Brain pericyte (primary cell): ENCODE measurements around the gene DAPK2.
A peak's percentile ranks its signal among the peaks of the same experiment; 100 is the strongest.

ENCODE experiments used
- DNase-seq: peaks from one replicate; pipeline ENCODE4 v3.0.0-alpha.2; 2012; ENCODE audit warnings: low read depth, low spot score

Gene DAPK2

DNA sequence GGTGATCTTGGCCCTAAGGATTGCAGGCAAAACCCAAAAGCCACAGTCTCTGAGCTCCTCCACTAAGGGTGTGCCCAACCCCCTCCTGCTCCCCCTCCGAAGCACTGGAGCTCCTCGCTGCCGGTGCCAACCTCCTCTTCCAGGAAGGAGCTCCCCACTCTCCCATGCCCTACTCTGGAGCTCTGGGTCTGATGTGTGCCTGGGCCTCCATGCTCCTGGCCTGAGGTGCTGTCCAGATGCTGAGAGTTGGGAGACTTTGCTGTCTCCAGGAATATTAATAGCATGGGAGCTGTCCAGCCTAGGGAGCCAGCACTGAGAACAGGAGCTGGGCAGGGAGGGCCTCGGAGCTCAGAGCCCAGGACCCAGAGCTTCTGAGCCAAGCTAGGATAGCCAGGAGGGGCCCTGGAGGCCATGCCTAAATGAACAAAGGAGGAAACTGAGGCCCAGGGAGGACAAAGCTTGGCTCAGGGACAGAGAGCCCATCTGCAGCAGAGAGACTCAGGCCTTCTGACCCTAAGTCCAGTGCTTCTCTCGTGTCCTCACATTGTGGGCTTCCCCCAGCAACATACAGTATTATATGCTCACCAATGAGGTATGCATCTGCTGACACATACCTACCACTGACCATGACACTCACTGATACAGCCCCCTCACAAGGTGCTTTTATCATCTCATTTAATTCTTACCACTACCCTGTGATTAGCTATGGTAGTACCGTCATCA, 175.6 kb downstream of the DAPK2 start:
- peak; percentile 55 for DNase-seq

GRCh38 chr15:63870043-63870394, 176.3 kb downstream of the DAPK2 start:
- DNase-seq: no peak

DNA sequence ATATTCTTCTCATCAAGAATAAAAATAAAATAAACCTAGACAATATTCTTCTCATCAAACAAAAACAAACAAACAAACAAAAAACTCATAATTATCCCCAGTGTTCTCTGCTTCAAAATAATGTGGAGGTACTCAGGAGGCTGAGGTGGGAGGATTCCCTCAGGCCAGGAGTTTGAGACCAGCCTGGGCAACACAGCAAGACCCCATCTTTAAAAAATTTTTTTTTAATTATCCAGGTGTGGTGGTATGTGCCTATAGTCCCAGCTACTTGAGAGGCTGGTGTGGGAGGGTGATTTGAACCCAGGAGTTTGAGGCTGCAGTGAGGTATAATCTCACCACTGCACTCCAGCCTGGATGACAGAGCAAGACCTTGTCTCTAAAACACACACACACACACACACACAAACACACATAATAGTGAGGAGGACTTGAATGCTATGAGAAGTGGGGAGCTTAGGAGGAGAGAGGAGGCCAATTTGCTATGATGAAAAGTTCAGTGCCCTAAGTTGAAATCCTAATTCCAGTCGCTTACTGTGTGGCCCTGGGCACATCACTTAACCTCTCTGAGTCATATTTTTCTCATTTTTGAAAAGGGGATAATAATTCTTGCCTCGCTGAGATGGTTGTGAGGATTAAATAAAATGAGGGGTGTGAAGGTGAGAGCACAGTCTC, 176.8 kb downstream of the DAPK2 start:
- no peak for DNase-seq

- DNase-seq: no peak
Observed at GRCh38 chr15:63864186-63864585, 182.1 kb downstream of the DAPK2 start.

DNA sequence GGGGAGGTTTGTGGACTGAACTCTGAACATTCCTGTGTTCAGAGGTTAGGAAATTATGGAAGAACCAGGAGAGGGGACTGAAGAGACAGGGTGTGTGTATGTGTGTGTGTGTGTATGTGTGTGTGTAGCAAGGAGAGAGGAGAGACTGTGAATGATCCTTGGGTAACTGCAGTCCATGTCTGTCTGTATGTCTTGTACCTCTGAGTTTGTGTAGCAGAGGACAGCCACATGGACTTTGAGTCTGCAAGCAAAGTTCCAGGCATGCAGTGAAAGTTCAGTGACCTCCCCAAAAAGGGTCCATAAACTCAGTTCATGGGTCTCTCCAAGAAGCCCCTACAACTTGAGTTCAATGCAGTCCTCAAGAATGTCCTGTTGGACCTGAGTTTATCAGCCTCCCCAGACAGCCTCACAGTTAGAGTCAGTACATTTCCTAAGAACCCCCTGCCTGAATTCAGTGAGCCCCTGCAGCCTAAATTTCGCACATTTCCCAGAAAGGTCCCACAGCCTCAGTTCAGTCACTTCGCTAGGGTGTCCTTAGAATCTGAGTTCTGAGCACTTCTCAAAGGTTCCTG, 184.3 kb downstream of the DAPK2 start:
- no peak for DNase-seq

DNA sequence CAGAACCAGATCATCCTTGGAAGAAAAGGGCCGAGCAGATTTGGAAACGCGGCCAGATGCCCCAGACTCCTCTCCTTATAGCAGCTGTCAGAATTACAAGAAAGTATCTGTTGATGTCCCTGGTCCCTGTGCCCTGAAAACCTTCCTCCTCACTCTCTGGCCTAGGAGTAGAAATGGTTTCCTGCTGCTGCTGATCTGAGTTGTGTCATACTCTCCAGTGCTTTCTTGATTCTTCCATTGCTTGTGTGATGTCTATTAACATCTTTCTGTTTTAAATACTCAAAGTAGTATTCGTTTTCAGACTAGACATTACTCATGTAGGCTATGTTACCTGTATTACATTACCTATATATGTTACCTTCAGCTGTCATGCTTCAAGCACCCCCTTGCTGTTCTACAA, 185.7 kb downstream of the DAPK2 start:
- DNase-seq: no peak

DNA sequence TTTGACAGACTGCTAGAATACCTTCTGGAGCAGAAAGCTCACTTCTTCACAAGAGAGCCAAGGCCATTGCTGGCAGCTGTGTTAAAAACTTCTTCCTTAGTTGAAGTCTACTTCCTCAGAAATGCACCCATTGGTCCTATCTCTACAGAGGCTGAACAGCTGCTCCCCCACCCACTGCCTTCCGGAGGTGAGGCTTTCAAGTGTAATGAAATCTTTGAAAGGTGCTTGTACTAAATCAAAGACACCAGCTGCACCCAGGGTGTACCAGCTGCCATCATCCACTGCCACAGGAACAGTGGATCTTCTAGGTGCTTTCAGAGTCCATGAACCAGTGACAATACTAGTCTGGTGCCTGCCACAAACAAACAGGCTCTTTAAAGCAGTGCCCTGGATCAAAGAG, 186.1 kb downstream of the DAPK2 start:
- DNase-seq: no peak

DNA sequence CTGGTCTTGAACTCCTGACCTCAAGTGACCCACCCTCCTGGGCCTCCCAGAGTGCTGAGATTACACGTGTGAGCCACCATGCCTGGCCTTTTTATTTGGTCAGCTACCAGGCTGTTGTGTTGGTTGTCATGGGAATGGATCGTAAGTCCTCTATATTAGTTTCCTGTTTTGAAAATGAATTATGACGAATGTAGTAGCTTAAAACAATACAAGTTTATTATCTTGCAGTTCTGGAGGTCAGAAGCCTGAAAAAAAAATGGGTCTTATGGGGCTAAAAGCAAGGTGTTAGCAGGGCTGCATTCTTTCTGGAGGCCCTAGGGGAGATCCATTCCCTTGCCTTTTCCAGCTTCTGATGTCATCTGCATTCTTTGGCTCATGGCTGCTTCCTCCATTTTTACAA, 187.4 kb downstream of the DAPK2 start:
- no peak for DNase-seq

- DNase-seq: no peak
Observed at GRCh38 chr15:63858448-63858847, 187.8 kb downstream of the DAPK2 start.

- DNase-seq: no peak
Observed at GRCh38 chr15:63857461-63857856, 188.8 kb downstream of the DAPK2 start.
